Motor neuron (in vitro differentiated cells): ENCODE measurements around the gene GCNT4. TPM values are rescaled to one million over a fixed set of nuclear protein-coding genes. Genes with fewer than 3 reads are reported as not detected.
A peak's percentile ranks its signal among the peaks of the same experiment; 100 is the strongest.

Source experiments
- ATAC-seq, 8 experiments: fragments of 200-7000 bp; cut with Tn5 transposase; replicated peaks in 6 of 8; 2 replicates each; pipeline ENCODE4 v1.8.0; 2021; ENCODE audit warnings: mild to moderate bottlenecking in 8 of 8, moderate library complexity in 8 of 8
- H3K27ac ChIP-seq, 2 donors: fragments of 250-450 bp; sonication (Bioruptor Pico); 2 replicates each; pipeline ENCODE4 v1.9.0; 2021; ENCODE audit warnings: antibody characterized with exemption in 2 of 2, mild to moderate bottlenecking in 2 of 2, moderate library complexity in 1 of 2
- H3K4me1 ChIP-seq, 2 donors: fragments of 250-450 bp; sonication (Bioruptor Pico); replicated peaks in 1 of 2; 2 replicates each; pipeline ENCODE4 v1.6.1; 2021; ENCODE audit warnings: antibody characterized with exemption in 2 of 2, mild to moderate bottlenecking in 2 of 2, moderate library complexity in 1 of 2
- H3K4me3 ChIP-seq, 5 donors: fragments of 250-450 bp; sonication (Bioruptor Pico); 2 replicates each; pipeline ENCODE4 v1.9.0; 2021; ENCODE audit warnings: antibody characterized with exemption in 5 of 5, mild to moderate bottlenecking in 5 of 5, moderate library complexity in 4 of 5
- WGBS, 10 experiments: fragments of 450-650 bp; shearing (Covaris generic); methylation state at CpG; one replicate each; pipeline ENCODE4 v1.0.0; 2022; 5-methylcytosine and 5-hydroxymethylcytosine counted together
- in situ Hi-C, 9 experiments: fragments of 400-800 bp; cut with MboI; loops; one replicate each; pipeline ENCODE4 v1.15.0; 2021; ENCODE audit warnings: low sequenced_read_pairs in 9 of 9, low pct_unique_long_range_greater_than_20kb in 2 of 9; ENCODE audit not compliant: unreplicated experiment in 9 of 9
- total RNA-seq, 8 experiments: library from RNA; unstranded; fragments of 300-600 nt; gene quantifications; 2 replicates each; pipeline versions ENCODE4 v1.2.3 to v1.2.4, GENCODE V29; 2022

The GCNT4 gene
- total RNA-seq, 8 experiments from 2014 or later: 0.07 to 2.9 (median 0.43) TPM; not detected in 1

- ATAC-seq: no peak
- H3K4me3 ChIP-seq: no peak overlapping the region
- no peaks in the 10 kb centered on the region for H3K4me1 ChIP-seq
- in situ Hi-C loops: no loop called here
- WGBS, 10 experiments: 73 to 100% (median 91%) methylated on average over 1 to 7 of the region's 10 CpGs
- H3K27ac ChIP-seq: no peak overlapping the region
These were observed 5.8 kb downstream of the GCNT4 start for GRCh38 chr5:75046366-75047142.

DNA sequence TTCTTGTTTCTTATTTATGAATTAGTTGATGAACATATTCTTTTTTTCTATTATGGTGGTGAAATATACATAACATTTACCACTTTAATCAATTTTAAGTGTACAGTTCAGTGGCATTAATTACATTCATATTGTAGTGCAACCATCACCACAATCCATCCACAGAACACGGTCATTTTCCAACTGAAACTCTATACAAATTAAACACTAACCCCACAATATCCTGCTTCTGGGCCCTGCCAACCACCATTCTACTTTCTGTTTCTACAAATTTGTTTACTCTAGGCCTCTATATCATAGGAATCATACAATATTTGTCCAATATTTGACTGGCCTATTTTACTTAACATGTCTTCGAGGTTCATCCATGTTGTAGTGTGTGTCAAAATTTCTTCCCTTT, 7.3 kb downstream of the GCNT4 start:
- in situ Hi-C loops: no loop called here
- WGBS, 10 experiments: 58 to 100% (median 92%) methylated on average over 1 to 2 of the region's 2 CpGs; no CpG with 5 or more reads in 1 of the 10 experiments
- no peak overlapping the region for H3K27ac ChIP-seq
- no peak for ATAC-seq
- no peaks in the 10 kb centered on the region for H3K4me1 ChIP-seq
- no peak overlapping the region for H3K4me3 ChIP-seq

DNA sequence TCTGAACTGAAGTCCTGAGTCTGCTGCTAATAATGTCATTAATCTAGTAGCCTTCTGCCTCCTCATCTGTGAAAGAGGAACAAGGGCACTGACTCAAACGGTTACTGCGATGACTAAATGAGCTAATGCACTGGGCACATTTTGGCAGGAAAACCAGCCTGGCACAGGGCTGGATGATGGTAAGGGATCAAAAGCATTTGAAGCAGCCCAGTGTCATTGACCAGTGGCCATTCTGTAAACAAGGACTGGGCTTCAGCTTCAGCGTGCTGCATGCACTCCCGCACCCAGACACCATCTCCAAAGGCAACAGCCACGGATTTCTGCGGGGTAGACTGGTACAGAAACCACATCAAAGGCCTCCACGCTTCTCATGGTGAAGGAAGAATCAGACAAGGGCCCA, 8.0 kb downstream of the GCNT4 start:
- H3K4me3 ChIP-seq: no peak overlapping the region
- in situ Hi-C loops: no loop called here
- 64 to 100% (median 88%) methylated on average over 1 to 7 of the region's 7 CpGs; no CpG with 5 or more reads in 2 of the 10 experiments for WGBS, 10 experiments
- ATAC-seq: no peak
- H3K4me1 ChIP-seq: no peaks in the 10 kb centered on the region
- no peak overlapping the region for H3K27ac ChIP-seq

DNA sequence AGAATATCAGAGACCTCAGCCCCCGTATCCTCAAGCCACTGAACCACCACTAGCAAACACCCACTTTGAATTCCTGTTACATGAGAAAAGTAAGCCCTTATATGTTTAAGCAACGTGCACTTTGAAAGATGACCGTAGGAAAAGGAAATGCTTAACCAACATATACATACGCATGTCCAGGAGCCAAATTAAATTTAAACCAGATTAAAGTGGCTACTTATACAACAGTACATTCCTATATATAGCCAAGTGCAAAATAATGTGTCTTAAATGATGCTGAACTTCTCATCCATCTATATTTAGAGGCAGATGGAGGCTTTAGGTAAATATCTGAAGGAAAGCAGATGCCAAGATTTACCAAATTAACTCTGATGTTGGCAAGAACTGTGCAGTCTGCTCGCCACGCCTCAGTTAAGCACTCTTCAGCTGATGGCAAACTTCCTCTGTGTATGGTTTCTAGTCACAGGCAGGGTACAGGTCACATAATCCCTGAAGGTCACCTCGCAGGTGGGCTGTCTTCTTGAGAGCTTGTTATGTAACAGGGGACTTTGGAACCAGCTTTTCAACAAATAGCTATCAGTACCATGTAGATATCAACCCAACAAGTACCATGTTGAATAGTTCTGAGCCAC, 8.6 kb downstream of the GCNT4 start:
- peak in 3 of 8 experiments; percentile 15 to 94 (median 41) for ATAC-seq
- in situ Hi-C loops: no loop called here
- no peaks in the 10 kb centered on the region for H3K4me1 ChIP-seq
- no peak overlapping the region for H3K4me3 ChIP-seq
- WGBS, 10 experiments: 13 to 94% (median 71%) methylated on average over 3 to 7 of the region's 7 CpGs; no CpG with 5 or more reads in 2 of the 10 experiments
- no peak overlapping the region for H3K27ac ChIP-seq

DNA sequence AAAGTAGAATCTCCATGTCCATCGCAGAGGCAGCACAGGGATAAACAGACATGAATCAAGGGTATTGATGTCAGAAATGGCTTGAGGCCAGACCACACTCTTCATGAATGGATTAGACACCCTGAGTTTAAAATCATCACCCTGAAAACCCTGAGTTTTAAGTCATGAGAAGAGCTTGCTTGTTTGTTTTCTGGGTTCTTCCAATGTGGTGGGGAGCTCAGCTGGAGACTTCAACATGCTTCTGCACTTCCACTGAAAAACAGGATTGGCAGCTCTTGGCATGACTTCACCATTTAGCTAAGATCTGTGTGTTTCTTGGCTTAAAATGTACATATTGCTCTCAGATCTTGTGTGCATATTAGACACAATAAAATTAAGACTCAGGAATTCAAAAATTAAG, 9.8 kb downstream of the GCNT4 start:
- H3K4me3 ChIP-seq: no peak overlapping the region
- H3K4me1 ChIP-seq: no peaks in the 10 kb centered on the region
- ATAC-seq: peak in 2 of 8 experiments; percentile 38 to 73
- H3K27ac ChIP-seq: no peak overlapping the region
- WGBS, 10 experiments: 0 to 100% (median 81%) methylated on average over 1 of the region's 1 CpG; no CpG with 5 or more reads in 2 of the 10 experiments
- in situ Hi-C loops: no loop called here

GRCh38 chr5:75040973-75041372, 11.4 kb downstream of the GCNT4 start:
- H3K27ac ChIP-seq: no peak overlapping the region
- ATAC-seq: no peak
- 49 to 100% (median 86%) methylated on average over 2 to 4 of the region's 4 CpGs for WGBS, 10 experiments
- in situ Hi-C loops: no loop called here
- H3K4me1 ChIP-seq: no peaks in the 10 kb centered on the region
- no peak overlapping the region for H3K4me3 ChIP-seq

DNA sequence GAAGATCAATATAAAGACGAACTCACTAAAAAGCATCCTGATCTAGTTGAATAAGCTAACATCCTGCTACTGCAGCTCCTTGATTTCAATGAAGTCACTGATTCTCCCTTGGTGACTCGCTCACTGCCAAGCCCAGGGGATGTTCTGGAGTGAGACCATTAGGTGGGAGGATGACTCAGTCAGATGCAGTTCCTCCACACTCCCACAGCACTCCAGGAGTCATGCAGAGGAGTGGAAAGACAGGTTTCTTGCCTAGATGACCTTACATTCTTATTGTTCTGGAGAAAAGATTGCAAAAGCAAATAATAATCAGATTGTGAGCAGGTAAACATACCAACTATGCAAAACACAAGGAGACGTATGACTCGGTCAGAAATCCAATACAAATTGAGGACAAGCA, 15.3 kb downstream of the GCNT4 start:
- H3K27ac ChIP-seq: no peak overlapping the region
- ATAC-seq: peak in 7 of 8 experiments; percentile 51 to 99 (median 93)
- 13 to 97% (median 60%) methylated on average over 1 to 4 of the region's 4 CpGs; no CpG with 5 or more reads in 1 of the 10 experiments for WGBS, 10 experiments
- in situ Hi-C loops: no loop called here
- no peak overlapping the region for H3K4me3 ChIP-seq
- no peaks in the 10 kb centered on the region for H3K4me1 ChIP-seq

GRCh38 chr5:75034137-75034739, 18.1 kb downstream of the GCNT4 start:
- Histone ChIP-seq H3K4me3 (no peak overlapping the region), H3K27ac (no peak overlapping the region), H3K4me1 (no peaks in the 10 kb centered on the region)
- WGBS, 10 experiments: 67 to 100% (median 92%) methylated on average over 1 to 4 of the region's 6 CpGs; no CpG with 5 or more reads in 4 of the 10 experiments
- peak in 1 of 8 experiments; percentile 32 for ATAC-seq
- in situ Hi-C loops: no loop called here

DNA sequence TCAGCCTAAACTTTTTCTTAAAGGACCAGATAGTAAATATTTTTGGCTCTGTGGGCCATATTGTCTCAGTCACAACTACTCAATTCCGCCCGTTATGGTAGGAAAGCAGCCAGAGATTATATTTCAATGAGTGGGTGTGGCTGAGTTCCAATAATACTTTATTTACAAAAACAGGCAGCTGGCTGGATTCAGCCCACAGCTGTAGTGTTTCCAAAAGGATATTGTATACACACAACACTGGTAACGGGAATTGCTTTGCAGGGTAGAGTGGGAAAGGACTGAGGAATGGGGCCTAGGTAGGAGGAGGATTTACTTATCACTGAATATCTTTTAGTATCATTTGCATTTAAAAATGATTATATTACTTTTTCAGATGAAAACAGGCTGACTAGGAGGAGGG, 21.0 kb downstream of the GCNT4 start:
- in situ Hi-C loops: no loop called here
- Histone ChIP-seq H3K4me1 (no peaks in the 10 kb centered on the region), H3K27ac (no peak overlapping the region), H3K4me3 (no peak overlapping the region)
- no peak for ATAC-seq
- 20 to 100% (median 74%) methylated on average over 1 to 3 of the region's 3 CpGs for WGBS, 10 experiments

GRCh38 chr5:75028090-75028489, 24.3 kb downstream of the GCNT4 start:
- Histone ChIP-seq H3K4me1 (no peaks in the 10 kb centered on the region), H3K27ac (no peak overlapping the region), H3K4me3 (no peak overlapping the region)
- 61 to 100% (median 98%) methylated on average over 1 to 3 of the region's 3 CpGs; no CpG with 5 or more reads in 2 of the 10 experiments for WGBS, 10 experiments
- in situ Hi-C loops: no loop called here
- ATAC-seq: no peak

DNA sequence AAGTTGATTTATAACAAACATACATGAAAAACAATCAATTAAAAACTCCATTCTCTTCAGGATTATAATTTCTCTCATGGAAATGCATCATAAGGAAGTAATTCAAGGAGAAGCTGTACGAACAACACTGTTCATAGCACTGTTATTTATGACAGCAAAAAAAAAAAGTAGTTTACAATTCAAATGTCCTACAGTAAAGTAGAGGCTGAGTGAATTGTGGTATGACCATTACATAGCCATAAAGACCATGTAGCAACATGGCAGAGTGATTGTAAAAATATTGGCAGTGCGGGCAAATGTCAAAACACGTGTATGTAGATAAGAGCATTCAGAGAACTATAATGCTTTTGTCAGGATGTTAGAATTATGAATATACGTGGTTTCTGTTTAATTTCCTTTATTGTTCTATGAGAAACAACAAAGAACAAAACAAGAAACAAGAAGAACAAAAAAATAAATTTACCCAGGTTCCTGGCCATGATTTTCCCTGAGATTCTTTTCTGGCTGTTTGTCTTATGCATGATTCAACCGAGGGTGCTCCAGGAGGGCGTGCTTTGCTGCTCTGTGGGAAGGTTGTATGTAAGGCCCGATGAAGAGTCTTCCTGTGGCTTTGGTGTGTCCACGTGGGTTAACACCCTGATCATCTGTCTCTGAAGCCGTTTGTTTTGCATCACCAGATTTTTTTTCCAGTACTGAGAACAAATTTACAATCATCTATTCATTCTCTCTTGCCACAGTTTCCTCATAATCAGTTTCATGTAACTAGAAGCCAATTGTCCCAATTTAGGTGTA, 28.8 kb downstream of the GCNT4 start:
- H3K4me1 ChIP-seq: no peaks in the 10 kb centered on the region
- 39 to 85% (median 72%) methylated on average over 3 to 9 of the region's 9 CpGs for WGBS, 10 experiments

DNA sequence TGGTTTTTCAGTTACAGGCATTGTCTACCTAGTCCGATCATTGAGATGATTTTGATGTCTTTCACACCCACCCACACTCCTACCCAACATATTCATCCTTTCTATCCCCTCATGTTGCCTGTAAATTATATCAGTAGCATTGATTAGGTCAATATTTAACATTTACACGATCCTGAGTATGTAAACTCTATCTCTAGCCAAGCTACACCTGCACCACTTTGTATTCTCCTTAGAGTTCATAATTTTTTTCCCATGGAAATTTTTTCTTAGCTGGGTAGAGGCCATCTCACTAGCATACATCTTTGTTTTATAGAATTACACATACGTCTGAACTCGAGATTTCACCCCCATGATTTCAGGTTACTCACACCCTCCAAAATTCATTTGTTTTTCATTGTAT, 30.6 kb downstream of the GCNT4 start:
- 20 to 100% (median 87%) methylated on average over 2 to 4 of the region's 4 CpGs; no CpG with 5 or more reads in 1 of the 10 experiments for WGBS, 10 experiments
- no peak overlapping the region for H3K4me3 ChIP-seq
- in situ Hi-C loops: no loop called here

More for the DNA sequence above, 28.8 kb downstream of the GCNT4 start:
- in situ Hi-C loops: no loop called here
- peak in 3 of 8 experiments; percentile 47 to 76 (median 64) for ATAC-seq
- Histone ChIP-seq H3K27ac (no peak overlapping the region), H3K4me3 (no peak overlapping the region)

More for the DNA sequence above, 30.6 kb downstream of the GCNT4 start:
- no peak for ATAC-seq
- no peaks in the 10 kb centered on the region for H3K4me1 ChIP-seq
- H3K27ac ChIP-seq: no peak overlapping the region
